ENCODE data around the gene TMEM267. TPM values are rescaled to one million over a fixed set of nuclear protein-coding genes. Genes with fewer than 3 reads are reported as not detected.

The TMEM267 gene
- polyA plus RNA-seq, 3 donors, result 4.4 to 13.9 (median 11.8) TPM

DNA sequence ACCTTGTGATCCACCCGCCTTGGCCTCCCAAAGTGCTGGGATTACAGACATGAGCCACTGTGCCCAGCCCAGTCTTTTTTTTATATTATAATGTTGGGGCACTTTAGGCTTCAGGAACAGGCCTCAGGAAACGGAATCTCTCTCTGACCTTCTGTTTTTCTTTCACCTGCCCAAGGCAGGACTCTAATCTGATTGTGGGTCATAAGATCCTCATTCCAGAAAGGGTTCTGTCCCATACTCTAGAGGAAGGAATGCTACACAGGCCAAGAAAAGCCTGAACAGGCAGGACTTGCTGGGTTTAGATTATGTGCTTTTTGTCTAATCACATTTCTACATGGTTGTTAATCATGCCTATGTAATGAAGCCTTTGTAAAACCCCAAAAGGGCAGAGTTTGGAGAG is 69.7 kb downstream of the TMEM267 start:
- no peak overlapping the region for H3K4me2 ChIP-seq (replicated peaks; ENCODE audit: extremely low read depth, low read length, poor library complexity, severe bottlenecking)
- no peaks in the 10 kb centered on the region for H3K9me3 ChIP-seq (replicated peaks in 1 of 2; ENCODE audit: control insufficient read depth in 1 of 2, insufficient read depth in 1 of 2, low read length in 2 of 2)
- intact Hi-C loops (cut with micrococcal nuclease), result no loop called here
- no peak overlapping the region for H3K9ac ChIP-seq (ENCODE audit: insufficient read depth, low read length, poor library complexity, severe bottlenecking)
- H3K4me3 ChIP-seq (replicated peaks in 1 of 3; ENCODE audit: low read depth in 2 of 3, low read length in 3 of 3), result no peak overlapping the region
- H4K20me1 ChIP-seq (ENCODE audit: insufficient read depth, low read length), result no peaks in the 10 kb centered on the region
- H3K36me3 ChIP-seq (replicated peaks in 1 of 2; ENCODE audit: control insufficient read depth in 1 of 2, insufficient read depth in 2 of 2, low read length in 2 of 2), result no peaks in the 10 kb centered on the region
- TF ChIP-seq, protein P1, sequence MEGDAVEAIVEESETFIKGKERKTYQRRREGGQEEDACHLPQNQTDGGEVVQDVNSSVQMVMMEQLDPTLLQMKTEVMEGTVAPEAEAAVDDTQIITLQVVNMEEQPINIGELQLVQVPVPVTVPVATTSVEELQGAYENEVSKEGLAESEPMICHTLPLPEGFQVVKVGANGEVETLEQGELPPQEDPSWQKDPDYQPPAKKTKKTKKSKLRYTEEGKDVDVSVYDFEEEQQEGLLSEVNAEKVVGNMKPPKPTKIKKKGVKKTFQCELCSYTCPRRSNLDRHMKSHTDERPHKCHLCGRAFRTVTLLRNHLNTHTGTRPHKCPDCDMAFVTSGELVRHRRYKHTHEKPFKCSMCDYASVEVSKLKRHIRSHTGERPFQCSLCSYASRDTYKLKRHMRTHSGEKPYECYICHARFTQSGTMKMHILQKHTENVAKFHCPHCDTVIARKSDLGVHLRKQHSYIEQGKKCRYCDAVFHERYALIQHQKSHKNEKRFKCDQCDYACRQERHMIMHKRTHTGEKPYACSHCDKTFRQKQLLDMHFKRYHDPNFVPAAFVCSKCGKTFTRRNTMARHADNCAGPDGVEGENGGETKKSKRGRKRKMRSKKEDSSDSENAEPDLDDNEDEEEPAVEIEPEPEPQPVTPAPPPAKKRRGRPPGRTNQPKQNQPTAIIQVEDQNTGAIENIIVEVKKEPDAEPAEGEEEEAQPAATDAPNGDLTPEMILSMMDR (IDR thresholded peaks at IDR 0.05), result no peak
- no peak overlapping the region for H3K27ac ChIP-seq (ENCODE audit: low read depth in 1 of 2, low read length in 2 of 2)
- no peaks in the 10 kb centered on the region for H3K27me3 ChIP-seq (ENCODE audit: control insufficient read depth in 2 of 2, insufficient read depth in 2 of 2, low read length in 2 of 2)
- Mint-ChIP-seq H3K36me3 (no peaks in the 10 kb centered on the region), H3K4me3 (no peak overlapping the region), H3K27ac (no peak overlapping the region), H3K4me1 (no peaks in the 10 kb centered on the region), H3K27me3 (ENCODE audit: low read depth in 3 of 3) (peaks cover 0 to 2% (median 0%) of the 10 kb centered on the region in 3 donors), H3K9me3 (peaks cover 0 to 3% (median 0%) of the 10 kb centered on the region in 7 donors)
- no peak overlapping the region for H2AFZ ChIP-seq (ENCODE audit: insufficient read depth, low read depth, low read length, poor library complexity, severe bottlenecking)
- no CpG with 5 or more reads among the region's 2 CpGs for whole genome bisulfite sequencing (ENCODE audit: insufficient coverage)
- H3K79me2 ChIP-seq (ENCODE audit: insufficient read depth, low read length), result no peaks in the 10 kb centered on the region
- no peak for DNase-seq
- no peaks in the 10 kb centered on the region for H3K4me1 ChIP-seq (ENCODE audit: control insufficient read depth in 1 of 2, insufficient read depth in 2 of 2, low read length in 2 of 2)

DNA sequence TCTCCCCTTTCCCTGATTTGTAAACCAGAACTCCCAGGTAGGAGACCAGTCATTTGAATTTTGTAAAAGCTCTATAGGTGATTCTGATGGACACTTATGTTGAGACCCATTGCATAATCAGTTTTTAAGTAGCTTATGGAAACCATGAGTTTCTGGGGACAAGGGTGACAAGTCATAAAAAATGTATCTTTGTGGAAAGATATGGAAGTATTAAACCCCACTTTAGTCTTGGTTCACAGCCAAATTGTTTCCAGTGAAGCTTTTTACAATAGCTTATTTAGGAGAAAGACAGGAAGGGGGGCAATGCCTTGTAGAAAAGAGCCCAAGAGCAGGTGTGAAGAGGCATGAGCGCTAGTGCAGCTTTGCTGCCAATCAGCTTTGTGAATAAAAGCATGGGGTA is 71.0 kb downstream of the TMEM267 start:
- whole genome bisulfite sequencing (ENCODE audit: insufficient coverage), result no CpG with 5 or more reads among the region's 1 CpG
- H3K27ac ChIP-seq (ENCODE audit: low read depth in 1 of 2, low read length in 2 of 2), result no peak overlapping the region
- H3K27me3 Mint-ChIP-seq (ENCODE audit: low read depth in 3 of 3), result peaks cover 0 to 2% (median 0%) of the 10 kb centered on the region in 3 donors
- H3K4me3 ChIP-seq (replicated peaks in 1 of 3; ENCODE audit: low read depth in 2 of 3, low read length in 3 of 3), result no peak overlapping the region
- H2AFZ ChIP-seq (ENCODE audit: insufficient read depth, low read depth, low read length, poor library complexity, severe bottlenecking), result no peak overlapping the region
- H3K9me3 ChIP-seq (replicated peaks in 1 of 2; ENCODE audit: control insufficient read depth in 1 of 2, insufficient read depth in 1 of 2, low read length in 2 of 2), result no peaks in the 10 kb centered on the region
- H3K36me3 Mint-ChIP-seq, result no peaks in the 10 kb centered on the region
- DNase-seq, result no peak
- no peaks in the 10 kb centered on the region for H3K79me2 ChIP-seq (ENCODE audit: insufficient read depth, low read length)
- intact Hi-C loops (cut with micrococcal nuclease), result no loop called here
- peaks cover 0 to 3% (median 0%) of the 10 kb centered on the region in 7 donors for H3K9me3 Mint-ChIP-seq
- no peak overlapping the region for H3K9ac ChIP-seq (ENCODE audit: insufficient read depth, low read length, poor library complexity, severe bottlenecking)
- H3K4me1 ChIP-seq (ENCODE audit: control insufficient read depth in 1 of 2, insufficient read depth in 2 of 2, low read length in 2 of 2), result no peaks in the 10 kb centered on the region
- TF ChIP-seq, protein P1 (IDR thresholded peaks at IDR 0.05), result no peak
- no peaks in the 10 kb centered on the region for H3K4me1 Mint-ChIP-seq
- no peak overlapping the region for H3K4me3 Mint-ChIP-seq
- H3K4me2 ChIP-seq (replicated peaks; ENCODE audit: extremely low read depth, low read length, poor library complexity, severe bottlenecking), result no peak overlapping the region
- no peak overlapping the region for H3K27ac Mint-ChIP-seq
- no peaks in the 10 kb centered on the region for H4K20me1 ChIP-seq (ENCODE audit: insufficient read depth, low read length)
- no peaks in the 10 kb centered on the region for H3K27me3 ChIP-seq (ENCODE audit: control insufficient read depth in 2 of 2, insufficient read depth in 2 of 2, low read length in 2 of 2)
- H3K36me3 ChIP-seq (replicated peaks in 1 of 2; ENCODE audit: control insufficient read depth in 1 of 2, insufficient read depth in 2 of 2, low read length in 2 of 2), result no peaks in the 10 kb centered on the region
